T-helper 9 cell (primary cell): ENCODE data around the gene DIS3L2.

Experiments
- DNase-seq: peaks from one replicate; pipeline ENCODE4 v3.0.0-alpha.2; 2020
- total RNA-seq, 2 donors: gene quantifications; one replicate each; lab custom pipeline; 2026; lab: John Stamatoyannopoulos, UW

DIS3L2 gene
- 39.3 to 59.4 reads per million in 2 donors for total RNA-seq

- DNase-seq = peak; percentile 63
Observed at GRCh38 chr2:231961349-231962166, at the start of gene DIS3L2. DIS3L2 (plus strand) TSS chr2:231961713; CDS start chr2:232014928, 53,215 bp downstream.

GRCh38 chr2:231914077-231914690 lies 47.3 kb upstream of the DIS3L2 start:
- no peak for DNase-seq

- DNase-seq = no peak
Observed at GRCh38 chr2:231917280-231918066, 44.0 kb upstream of the DIS3L2 start.

GRCh38 chr2:231918501-231919330 lies 42.8 kb upstream of the DIS3L2 start:
- no peak for DNase-seq

- no peak for DNase-seq
Observed at GRCh38 chr2:231919341-231920035, 42.0 kb upstream of the DIS3L2 start.

GRCh38 chr2:231920366-231920765 lies 41.1 kb upstream of the DIS3L2 start:
- DNase-seq = no peak

- no peak for DNase-seq
Observed at GRCh38 chr2:231920795-231921194, 40.7 kb upstream of the DIS3L2 start.

GRCh38 chr2:231922311-231923009 lies 39.1 kb upstream of the DIS3L2 start:
- no peak for DNase-seq

GRCh38 chr2:231923010-231923344 lies 38.5 kb upstream of the DIS3L2 start:
- no peak for DNase-seq

- DNase-seq = no peak
Observed at GRCh38 chr2:231923951-231924888, 37.3 kb upstream of the DIS3L2 start.

- DNase-seq = no peak
Observed at GRCh38 chr2:231924889-231925275, 36.6 kb upstream of the DIS3L2 start.

GRCh38 chr2:231925303-231926179 lies 36.0 kb upstream of the DIS3L2 start:
- peak; percentile 62 for DNase-seq

- no peak for DNase-seq
Observed at GRCh38 chr2:231926180-231926741, 35.3 kb upstream of the DIS3L2 start, which contains the start of gene NPPC. NPPC (minus strand) TSS chr2:231926396; CDS start chr2:231926249, 147 bp downstream.

- no peak for DNase-seq
Observed at GRCh38 chr2:231926761-231927565, 34.5 kb upstream of the DIS3L2 start.

- DNase-seq = no peak
Observed at GRCh38 chr2:231927566-231927890, 34.0 kb upstream of the DIS3L2 start.

- DNase-seq = no peak
Observed at GRCh38 chr2:231928481-231928880, 33.0 kb upstream of the DIS3L2 start.

- DNase-seq = no peak
Observed at GRCh38 chr2:231928901-231929725, 32.4 kb upstream of the DIS3L2 start.
